Lower leg skin (tissue), 4 donors: ENCODE measurements around the gene TNFRSF1A. TPM values are rescaled to one million over a fixed set of nuclear protein-coding genes. Genes with fewer than 3 reads are reported as not detected.

Experiments
- DNase-seq, 2 donors: peaks; one replicate each; pipeline ENCODE4 v3.0.0-alpha.2; 2019; ENCODE audit warnings: low spot score in 2 of 2
- H3K4me3 ChIP-seq: fragments of 200-600 bp; sonication (generic); 2 replicates; pipeline ENCODE4 v1.5.1; 2017; ENCODE audit warnings: mild to moderate bottlenecking, low read depth; ENCODE audit not compliant: poor library complexity, severe bottlenecking
- POLR2A ChIP-seq, 2 donors: fragments of 450-650 bp; IDR thresholded peaks; one replicate each; pipeline ENCODE4 v1.6.1; 2016 to 2017; ENCODE audit warnings: antibody characterized with exemption in 2 of 2, mild to moderate bottlenecking in 1 of 2, moderate library complexity in 1 of 2
- WGBS, 2 donors: methylation state at CpG; one replicate each; pipeline ENCODE4 v1.1.5; 2018; 5-methylcytosine and 5-hydroxymethylcytosine counted together
- intact Hi-C: fragments of 100-400 bp; cut with DNase I; formaldehyde crosslinking; loops from one replicate; pipeline ENCODE4 v1.15.0; 2023; ENCODE audit warnings: low total_unique reads
- total RNA-seq, 4 donors: library from RNA; depleted of rRNA; stranded (reverse); fragments of >200 nt; gene quantifications; one replicate each; pipeline ENCODE4 v1.1.0, GENCODE V29; 2016
- TF ChIP-seq, protein P1 (sequence below), 3 donors: fragments of 450-650 bp; IDR thresholded peaks; one replicate each; pipeline ENCODE4 v1.5.1; 2016; ENCODE audit warnings: antibody characterized with exemption in 3 of 3, mild to moderate bottlenecking in 3 of 3, moderate library complexity in 2 of 3

TNFRSF1A gene
- total RNA-seq, 4 donors from 2014 or later = 104 to 252 (median 186) TPM

- intact Hi-C loops = no loop called here
- no peak overlapping the region for H3K4me3 ChIP-seq
- 80 to 83% methylated on average over 8 of the region's 8 CpGs for WGBS, 2 donors
- DNase-seq = no peak
- TF ChIP-seq, protein P1, sequence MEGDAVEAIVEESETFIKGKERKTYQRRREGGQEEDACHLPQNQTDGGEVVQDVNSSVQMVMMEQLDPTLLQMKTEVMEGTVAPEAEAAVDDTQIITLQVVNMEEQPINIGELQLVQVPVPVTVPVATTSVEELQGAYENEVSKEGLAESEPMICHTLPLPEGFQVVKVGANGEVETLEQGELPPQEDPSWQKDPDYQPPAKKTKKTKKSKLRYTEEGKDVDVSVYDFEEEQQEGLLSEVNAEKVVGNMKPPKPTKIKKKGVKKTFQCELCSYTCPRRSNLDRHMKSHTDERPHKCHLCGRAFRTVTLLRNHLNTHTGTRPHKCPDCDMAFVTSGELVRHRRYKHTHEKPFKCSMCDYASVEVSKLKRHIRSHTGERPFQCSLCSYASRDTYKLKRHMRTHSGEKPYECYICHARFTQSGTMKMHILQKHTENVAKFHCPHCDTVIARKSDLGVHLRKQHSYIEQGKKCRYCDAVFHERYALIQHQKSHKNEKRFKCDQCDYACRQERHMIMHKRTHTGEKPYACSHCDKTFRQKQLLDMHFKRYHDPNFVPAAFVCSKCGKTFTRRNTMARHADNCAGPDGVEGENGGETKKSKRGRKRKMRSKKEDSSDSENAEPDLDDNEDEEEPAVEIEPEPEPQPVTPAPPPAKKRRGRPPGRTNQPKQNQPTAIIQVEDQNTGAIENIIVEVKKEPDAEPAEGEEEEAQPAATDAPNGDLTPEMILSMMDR (IDR thresholded peaks at IDR 0.05) = no peak
- no peak for TF ChIP-seq POLR2A (IDR thresholded peaks at IDR 0.05)
These were observed 29.9 kb downstream of the TNFRSF1A start for GRCh38 chr12:6311822-6312528.

DNA sequence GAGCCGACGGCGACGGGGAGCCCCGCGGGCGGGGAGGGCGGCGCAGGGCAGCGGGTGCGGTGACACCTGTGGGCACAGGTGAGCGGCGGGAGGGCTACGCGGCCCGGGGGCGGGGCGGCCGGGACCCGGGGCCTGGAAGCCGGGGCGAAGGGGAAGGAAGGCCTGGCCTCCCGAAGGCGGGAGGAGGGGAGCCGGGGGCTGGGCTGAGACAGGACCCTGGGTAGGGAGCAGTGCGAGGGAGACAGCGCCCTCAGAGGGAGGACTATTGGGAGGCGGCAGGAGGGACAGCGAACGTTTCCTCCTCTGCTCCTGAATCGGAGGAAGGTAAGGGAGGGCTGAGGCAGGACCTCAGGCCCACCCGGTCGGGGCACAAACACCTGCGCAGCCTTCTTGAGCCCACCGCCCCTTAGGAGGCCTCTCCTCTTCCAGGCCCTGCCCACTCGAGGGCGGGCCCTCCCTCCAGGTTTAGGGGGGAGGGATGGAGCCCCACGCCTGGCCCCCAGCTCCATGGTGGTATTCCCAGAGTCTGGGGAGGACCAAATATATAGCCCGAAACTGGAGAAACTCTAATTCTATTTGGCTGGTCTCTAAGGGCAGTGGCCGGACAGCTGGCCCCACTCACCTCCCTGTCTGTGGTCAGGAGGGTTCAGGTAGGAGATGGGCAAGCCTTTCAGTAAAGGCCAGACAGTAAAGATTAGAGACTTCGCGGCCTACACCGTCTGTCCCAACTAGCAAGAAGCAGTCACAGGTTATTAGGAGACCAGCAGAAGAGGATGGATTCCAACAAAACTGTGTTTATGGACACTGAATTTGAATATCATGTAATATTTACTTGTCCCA is 30.9 kb downstream of the TNFRSF1A start:
- TF ChIP-seq, protein P1 (IDR thresholded peaks at IDR 0.05) = no peak
- TF ChIP-seq POLR2A (IDR thresholded peaks at IDR 0.05) = no peak
- no peak for DNase-seq
- WGBS, 2 donors = 22 to 25% methylated on average over 36 to 42 of the region's 43 CpGs
- intact Hi-C loops = no loop called here
- peak overlapping the region; percentile 35 for H3K4me3 ChIP-seq

- intact Hi-C loops = no loop called here
- peak in 1 of 2 donors; percentile 85 for DNase-seq
These were observed 34.3 kb downstream of the TNFRSF1A start for GRCh38 chr12:6307529-6307928.

GRCh38 chr12:6306599-6307220 is 35.2 kb downstream of the TNFRSF1A start:
- no peak overlapping the region for H3K4me3 ChIP-seq
- WGBS, 2 donors = 83 to 90% methylated on average over 11 of the region's 11 CpGs
- TF ChIP-seq, protein P1 (IDR thresholded peaks at IDR 0.05) = no peak
- no peak for TF ChIP-seq POLR2A (IDR thresholded peaks at IDR 0.05)
- DNase-seq = no peak
- intact Hi-C loops = no loop called here

More at GRCh38 chr12:6307529-6307928, 34.3 kb downstream of the TNFRSF1A start:
- H3K4me3 ChIP-seq = no peak overlapping the region
- 59 to 68% methylated on average over 5 of the region's 5 CpGs for whole genome bisulfite sequencing, 2 donors
- TF ChIP-seq, protein P1 (IDR thresholded peaks at IDR 0.05) = no peak
- no peak for TF ChIP-seq POLR2A (IDR thresholded peaks at IDR 0.05)

GRCh38 chr12:6306151-6306550 is 35.7 kb downstream of the TNFRSF1A start:
- intact Hi-C loops = no loop called here
- 63 to 76% methylated on average over 6 of the region's 6 CpGs for WGBS, 2 donors
- no peak for DNase-seq

More at GRCh38 chr12:6306151-6306550, 35.7 kb downstream of the TNFRSF1A start:
- TF ChIP-seq POLR2A (IDR thresholded peaks at IDR 0.05) = no peak
- TF ChIP-seq, protein P1 (IDR thresholded peaks at IDR 0.05) = no peak
- H3K4me3 ChIP-seq = no peak overlapping the region
